ENCODE measurements around the gene NCF2.
"Not testable (repeated sequence)": the region's sequence is repeated elsewhere in the genome, so short reads cannot be mapped to it uniquely, and the experiment has no call there.

Gene NCF2, protein sequence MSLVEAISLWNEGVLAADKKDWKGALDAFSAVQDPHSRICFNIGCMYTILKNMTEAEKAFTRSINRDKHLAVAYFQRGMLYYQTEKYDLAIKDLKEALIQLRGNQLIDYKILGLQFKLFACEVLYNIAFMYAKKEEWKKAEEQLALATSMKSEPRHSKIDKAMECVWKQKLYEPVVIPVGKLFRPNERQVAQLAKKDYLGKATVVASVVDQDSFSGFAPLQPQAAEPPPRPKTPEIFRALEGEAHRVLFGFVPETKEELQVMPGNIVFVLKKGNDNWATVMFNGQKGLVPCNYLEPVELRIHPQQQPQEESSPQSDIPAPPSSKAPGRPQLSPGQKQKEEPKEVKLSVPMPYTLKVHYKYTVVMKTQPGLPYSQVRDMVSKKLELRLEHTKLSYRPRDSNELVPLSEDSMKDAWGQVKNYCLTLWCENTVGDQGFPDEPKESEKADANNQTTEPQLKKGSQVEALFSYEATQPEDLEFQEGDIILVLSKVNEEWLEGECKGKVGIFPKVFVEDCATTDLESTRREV

DNA sequence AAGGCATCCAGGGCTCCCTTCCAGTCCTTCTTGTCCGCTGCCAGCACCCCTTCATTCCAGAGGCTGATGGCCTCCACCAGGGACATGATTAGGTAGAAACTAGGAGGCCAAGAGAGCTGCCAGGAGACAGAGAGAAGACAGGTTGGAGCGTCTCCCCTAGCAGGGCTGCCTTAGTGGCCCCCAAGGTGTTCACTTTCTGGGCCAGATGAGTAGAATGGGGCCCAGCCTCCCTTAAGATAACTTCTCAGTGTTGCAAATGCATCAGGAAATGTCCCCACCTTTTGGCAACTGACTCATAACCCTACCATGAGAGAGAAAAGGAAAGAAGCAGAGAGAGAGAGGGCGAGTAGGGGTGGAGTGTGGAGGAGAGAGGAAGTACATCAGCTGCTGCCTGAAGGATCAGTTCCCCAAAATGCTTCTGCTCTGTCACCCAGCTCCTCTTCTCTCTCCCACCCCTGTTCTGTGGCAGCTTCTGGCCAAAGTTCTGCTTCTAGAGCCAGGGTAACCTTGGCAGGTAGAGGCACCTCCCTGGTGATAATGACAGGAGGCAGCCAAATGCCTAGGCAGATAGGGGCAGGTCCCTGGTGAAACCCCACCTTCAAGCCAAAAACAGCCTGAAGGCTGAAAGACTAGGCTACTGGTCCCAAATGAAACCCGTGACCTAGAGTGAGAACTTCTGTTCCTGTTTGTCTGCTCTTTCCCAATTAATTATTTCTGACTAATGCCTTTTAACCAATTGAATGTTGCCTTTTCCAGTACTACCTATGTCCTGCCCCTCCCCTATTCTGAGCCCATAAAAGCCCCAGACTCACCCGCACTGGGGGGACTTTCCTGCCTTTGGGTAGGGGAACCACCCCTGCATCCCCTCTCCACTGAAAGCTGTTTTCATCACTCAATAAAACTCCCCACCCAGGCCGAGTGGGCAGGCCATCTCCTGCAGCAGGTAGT lies at the start of gene NCF2:
NCF2 (minus strand) TSS at position 216 of the 948 bp plus-strand sequence; CDS start at position 86, 130 bp downstream.
- peak; percentile 42 for DNase-seq

DNA sequence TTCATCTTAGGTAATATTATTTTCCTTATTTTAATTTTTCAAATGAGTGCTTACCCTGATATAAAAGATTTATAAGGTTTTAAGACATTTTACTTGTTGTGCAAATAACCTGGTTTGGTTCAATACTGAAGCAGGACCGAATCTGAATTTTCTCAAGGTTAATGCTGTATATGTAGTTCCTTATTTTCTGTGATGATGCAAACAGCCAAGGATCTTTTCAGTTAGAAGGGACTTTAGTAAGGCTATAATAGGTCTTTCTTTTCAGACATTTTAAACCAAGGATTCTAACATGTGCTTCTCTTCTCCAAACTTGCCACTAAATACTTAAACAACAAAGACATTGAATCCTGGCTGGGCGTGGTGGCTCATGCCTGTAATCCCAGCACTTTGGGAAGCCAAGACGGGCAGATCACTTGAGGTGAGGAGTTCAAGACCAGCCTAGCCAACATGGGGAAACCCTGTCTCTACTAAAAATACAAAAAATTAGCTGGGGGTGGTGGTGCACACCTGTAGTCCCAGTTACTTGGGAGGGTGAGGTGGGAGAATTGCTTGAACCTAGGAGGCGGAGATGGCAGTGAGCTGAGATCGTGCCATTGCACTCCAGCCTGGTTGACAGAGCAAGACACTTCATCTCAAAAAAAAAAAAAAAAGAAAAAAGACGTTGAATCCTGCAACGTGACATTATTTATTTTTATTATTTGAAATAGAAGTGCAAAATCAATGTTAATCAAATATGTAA lies 48.6 kb upstream of the NCF2 start:
- DNase-seq: no peak

DNA sequence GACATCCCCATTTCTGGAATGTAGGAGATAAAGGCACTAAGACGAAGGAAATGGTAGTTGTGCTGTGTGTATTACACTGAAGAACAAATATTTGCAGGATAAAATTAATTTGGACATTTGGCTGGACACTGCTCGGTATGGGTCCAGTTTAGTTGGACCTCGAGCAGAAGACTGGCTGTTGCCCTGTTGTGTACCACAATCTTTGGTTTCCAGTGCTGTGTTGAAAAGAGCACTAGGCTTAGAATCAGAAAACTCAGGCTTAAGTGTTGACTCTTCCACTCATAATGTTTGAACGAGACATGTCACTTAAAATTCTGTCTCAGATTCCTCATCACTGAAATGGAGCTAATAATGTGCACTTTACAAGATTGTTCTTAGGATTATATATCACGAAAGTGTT lies 46.5 kb upstream of the NCF2 start:
- DNase-seq: no peak

DNA sequence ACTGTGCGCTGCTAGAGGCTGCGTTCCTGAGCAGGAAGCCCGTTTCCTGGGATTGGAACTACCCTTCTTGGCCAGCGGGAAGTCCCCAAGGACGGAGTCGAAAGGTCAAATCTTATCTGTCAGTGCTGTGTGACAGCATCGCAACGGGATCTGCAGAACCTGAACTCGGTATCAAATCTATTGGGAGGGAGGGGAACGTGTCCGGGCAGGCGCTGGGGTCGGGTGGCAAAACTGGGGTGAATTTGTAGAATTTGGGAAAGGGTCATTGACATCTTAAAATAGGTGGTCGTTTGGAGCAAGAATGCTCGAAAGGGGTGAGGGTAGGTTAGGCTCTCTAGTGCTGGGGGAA lies 46.0 kb upstream of the NCF2 start:
- no peak for DNase-seq

DNA sequence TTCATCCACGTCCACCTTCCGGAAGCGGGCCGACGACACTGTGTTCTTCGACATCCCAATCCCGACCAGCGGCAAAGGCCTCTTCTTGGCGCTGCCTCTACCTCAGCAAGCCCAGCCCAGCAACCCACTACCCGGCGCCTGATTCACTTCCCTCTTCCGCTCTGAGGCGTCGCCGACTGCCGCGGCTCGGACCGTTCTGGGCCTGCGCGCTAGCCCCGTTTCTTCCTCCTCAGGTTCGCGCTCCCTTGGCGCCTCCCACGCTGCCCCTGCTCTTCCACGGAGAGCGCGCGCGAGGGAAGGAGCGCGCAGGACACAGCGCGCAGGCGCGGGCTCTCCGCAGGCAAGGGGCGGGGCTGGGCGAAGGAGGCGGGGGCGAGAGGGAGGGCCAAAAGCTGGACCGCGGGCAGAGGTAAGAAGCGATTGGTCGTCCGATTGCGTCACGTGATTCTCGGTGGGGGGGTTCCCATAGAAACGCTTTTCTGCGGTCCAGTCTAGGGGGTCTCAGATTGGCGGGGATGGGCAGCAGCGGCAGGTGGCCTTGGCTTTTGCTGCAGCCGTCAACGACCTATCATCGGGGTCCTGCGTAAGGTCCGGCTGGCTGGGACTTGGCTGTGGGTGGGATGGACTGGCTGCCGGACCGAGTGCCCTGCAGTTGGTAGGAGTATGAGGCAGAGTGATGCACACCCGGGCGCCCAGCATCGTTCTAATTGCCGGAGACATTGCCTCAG lies 45.5 kb upstream of the NCF2 start, which contains the start of gene ARPC5:
ARPC5 (minus strand) TSS at position 178 of the 728 bp plus-strand sequence; CDS start at position 54, 124 bp downstream.
- DNase-seq: peak; percentile 97

DNA sequence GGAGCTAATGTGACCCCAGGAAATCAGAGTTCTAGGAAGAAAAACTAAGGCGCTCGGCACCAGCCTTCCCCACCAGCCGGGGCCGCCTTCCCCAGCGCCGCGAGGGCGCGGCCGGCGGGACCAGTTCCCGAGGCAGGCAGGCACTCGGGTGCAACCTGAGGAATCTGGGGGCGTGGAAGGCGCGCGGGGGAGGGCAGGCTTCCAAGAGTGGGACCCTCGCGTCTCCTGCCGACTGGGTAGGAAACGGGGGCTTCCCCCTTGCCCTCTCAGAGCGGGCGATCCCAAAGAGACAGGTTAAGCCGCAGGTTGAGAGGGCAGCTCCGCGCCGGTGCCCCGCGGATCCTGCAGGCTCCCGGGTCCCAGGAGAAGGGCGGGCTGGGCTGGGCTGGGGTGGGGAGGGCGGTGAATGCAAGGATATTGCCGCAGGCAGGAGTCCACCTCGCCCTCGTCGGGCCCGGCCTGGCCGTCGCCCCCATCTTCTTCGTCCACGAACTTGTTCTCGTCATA lies 44.9 kb upstream of the NCF2 start:
- peak; percentile 17 for DNase-seq

DNA sequence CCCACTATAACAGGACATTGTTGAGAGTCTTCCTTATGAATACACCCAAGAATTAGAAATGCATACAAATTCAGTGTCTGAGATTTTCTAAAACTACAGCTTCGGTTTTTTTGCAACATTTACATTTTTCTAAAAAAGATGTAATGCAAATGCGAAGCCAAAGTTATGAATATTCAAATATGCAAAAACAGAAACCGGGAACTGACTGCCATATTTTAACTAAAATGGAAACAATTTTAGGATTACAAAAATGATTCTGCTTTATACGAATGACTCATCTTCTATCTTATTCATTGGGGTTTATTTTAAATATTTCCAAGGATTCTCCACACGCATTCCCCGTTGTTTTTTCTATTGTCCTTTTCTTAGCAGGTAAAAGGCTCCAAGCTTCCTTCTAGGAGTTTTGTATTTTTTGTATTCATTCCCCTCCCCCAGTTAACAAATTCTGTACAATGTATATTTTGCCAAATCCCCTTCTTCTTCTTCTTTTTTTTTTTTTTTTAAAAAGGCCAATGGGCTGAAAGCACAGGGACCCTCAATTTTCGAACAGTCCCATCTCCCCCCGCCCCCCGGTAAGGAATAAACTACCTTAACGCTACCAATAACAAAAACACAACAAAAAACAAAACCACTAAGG lies 44.3 kb upstream of the NCF2 start:
- no peak for DNase-seq

DNA sequence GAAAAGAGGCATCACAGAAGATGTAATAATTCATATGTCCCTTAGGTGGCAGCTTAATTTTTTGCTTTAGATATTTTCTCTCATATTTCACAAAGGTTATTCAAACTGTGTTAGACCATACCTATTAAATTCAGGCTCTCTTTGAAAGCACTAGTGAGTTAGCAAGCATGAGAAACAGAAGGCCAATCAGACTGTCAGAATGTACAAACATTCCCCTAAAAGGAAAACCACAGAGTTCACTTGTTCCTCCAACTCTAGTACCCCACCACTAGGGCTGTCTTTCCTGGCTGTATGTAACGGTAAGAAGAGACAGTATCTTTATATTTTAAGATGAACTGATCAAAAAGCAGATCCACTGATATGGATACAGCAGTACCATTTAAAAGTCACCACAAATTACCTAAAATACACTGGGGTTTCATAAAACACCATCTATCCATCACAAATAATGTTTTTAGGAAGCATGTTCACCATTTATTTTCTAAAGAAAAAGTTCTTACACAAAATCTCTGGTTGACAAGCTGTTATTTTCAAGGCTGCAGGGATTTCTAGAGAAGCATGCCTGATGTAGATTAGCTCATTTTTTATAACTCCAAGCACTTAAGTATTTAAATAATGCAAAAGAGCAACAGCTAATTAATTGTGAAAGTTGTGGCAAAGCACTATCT lies 43.6 kb upstream of the NCF2 start:
- DNase-seq: peak; percentile 77

DNA sequence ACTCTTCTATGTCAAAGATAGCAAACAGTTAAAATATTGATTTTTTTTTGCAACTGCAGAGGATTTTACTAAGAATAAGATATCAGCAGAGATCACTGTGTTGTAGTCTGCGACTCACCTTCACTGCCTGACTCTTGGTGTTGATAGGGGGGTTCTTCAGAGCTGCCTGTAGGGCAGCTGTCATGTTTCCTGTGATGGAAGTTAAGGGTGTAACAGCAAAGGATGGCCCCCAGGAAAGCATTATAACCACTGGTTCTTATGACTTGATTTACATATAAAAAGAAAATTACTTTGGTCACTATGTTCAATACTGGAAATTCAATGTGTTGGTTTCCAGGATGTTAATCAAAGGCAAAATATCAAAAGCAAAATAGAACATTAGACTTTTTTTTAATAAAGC lies 42.7 kb upstream of the NCF2 start:
- peak; percentile 29 for DNase-seq

DNA sequence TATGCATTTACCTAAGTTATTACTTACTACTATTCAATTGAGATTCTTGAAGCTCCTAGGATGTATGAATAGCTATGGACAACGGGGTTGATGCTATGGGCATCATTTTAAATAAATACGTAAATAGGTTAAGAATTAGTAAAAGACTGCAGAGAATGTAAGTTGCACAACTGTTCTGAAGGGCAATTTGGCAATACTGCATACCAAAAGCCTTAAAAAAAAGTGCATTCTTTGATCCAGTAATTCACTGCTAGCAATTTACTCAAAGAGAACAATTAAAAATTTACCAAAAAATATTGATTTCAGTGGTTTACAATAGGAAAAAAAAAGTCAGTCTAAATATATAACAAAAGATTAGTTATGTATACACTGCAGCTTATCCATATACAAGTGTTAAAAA lies 41.9 kb upstream of the NCF2 start:
- no peak for DNase-seq

DNA sequence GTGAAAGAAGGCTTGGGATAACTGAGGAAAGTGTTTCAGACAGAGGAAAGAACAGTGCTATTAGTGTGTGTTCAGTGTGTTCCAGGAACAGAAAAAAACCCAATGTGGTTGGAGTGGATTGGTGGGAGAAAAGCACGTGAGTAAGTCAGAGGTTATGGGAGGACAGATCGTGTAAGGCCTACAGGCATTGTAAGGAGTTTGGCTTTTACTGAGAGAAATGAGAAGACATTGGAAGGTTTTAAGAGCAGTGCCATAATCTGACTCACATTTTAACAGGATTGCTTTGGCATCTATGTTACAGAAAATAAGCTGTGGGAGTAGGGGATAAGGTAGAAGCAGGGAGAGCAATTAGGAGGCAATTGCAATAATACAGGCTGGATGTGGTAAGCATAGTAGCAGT lies 40.5 kb upstream of the NCF2 start:
- no peak for DNase-seq

DNA sequence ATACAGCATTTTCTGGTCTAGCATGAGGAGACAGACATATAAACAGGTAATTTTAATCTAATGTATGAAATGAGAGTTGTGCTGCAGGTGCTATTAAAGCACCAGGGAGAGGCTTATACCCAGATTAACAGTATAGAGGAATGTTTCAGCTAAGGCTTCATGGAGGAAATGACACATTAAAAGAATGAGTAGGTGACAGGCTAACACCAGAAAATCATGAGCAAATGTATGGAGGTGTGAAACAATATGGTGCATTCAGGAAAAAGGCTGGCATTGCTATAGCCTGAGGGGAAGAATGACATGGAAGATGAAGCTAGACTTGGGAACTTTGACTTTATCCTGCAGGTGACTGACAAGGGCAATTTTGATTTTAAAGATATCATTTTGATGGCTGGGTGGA lies 38.3 kb upstream of the NCF2 start:
- no peak for DNase-seq

DNA sequence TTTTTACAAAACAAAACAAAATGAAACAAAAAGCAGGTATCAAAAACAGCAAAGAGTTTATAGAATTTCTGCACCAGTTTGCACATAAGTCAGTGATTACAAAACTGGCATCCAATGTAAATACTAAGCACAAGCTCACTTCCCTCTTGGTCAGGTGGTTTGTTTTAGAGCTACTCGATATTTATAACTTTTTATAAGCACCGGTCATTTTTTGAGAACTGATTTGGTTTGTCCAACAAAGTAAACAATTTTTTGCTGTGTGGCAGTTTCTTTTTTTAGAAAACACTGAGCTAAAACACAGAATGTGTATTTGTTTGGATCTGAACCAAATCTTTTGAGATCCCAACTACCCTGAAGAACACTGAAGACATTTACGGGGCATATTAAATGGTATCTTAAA lies 36.0 kb upstream of the NCF2 start:
- not testable (repeated sequence) for DNase-seq

DNA sequence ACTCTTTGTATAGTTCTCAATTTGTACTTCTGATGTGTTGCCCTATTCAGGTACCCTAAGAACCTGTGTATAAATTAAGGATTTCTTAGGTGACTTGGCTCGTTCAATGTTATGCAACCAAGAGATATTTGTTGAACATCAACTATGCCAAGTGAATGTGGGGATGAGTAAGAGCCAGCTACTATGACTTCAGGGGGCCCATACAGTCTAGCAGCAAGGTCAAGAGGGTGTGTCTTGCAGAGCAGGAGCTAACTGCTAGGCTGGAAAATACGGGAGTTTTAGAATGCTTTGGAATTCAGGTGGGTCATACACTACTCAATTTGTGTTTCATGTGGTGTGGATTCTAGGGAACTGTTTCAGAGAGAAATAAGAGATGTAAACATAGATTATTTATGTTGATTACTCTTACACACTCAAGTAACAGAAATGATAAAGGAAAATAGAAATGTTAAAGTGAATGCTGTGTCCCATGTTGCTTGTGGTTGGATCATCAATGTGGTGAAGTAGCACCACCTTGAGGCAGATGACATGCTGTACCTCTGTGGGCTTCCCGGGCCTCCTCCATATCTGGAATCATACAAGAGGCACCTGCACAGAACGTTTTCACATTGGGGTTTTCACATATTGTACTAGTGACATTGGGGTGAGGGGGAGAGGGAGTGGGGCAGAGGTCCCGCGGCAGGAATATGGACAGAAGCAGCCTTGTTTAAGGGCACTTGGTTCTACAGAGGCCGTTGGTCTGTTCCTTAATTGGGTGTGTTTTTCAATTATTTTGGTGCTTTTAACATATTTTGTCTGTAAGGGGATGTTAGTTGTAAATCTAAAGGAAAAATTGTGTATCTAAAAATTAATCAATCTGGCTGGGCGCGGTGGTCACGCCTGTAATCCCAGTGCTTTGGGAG lies 32.9 kb upstream of the NCF2 start:
- peak; percentile 70 for DNase-seq

DNA sequence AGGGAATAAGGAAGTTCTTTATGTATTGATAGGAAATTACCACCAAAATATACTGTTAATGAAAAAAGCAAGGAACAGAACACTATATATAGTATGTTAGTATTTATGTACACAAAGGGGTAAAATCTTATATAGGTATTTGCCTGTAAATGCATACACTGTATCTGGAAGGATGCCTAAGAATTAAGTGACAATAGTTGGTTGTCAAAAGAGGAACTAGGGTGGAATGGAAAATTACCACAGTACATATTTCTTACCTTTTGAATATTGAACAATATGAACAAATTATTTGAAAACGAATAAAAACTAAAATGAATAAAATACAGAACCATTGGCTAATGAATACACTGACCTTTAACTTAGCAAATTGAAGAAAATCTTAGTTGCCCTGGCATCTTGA lies 31.8 kb upstream of the NCF2 start:
- no peak for DNase-seq

DNA sequence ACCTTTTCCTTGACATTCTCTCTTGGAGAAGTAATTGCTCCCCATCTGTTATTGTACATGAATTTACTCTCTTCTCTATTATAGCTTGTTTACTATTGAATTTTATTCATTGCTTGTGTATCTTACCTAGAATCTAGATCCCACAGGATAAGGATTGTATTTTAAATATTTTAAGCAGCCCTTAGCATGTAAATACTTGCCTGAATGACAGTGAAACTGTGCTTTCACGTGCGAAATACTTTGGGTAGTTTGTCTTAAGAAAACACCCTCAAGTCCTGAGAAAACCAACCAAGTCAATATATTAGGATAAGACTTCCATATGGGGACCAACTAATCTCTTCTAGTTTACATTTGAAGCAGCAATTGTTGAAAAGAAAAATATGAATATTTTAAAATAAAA lies 30.1 kb upstream of the NCF2 start:
- DNase-seq: no peak

DNA sequence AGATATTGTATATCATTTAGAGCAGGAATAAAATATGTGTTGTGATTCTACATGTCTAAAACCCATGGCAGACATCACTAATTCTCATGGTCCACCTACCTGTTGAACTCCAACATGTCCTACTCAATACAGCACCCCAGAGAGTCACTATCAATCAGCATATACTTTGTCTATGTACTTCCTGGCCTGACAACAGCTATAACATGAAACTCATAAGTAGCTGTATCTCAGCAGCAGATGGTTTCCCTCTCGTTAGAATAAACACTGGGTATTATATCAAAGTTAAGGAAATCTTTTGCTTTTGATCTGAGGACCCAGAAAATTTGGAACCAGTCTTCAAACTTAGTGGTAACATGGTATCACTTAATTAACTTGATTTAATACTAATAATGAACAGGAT lies 29.5 kb upstream of the NCF2 start:
- no peak for DNase-seq

DNA sequence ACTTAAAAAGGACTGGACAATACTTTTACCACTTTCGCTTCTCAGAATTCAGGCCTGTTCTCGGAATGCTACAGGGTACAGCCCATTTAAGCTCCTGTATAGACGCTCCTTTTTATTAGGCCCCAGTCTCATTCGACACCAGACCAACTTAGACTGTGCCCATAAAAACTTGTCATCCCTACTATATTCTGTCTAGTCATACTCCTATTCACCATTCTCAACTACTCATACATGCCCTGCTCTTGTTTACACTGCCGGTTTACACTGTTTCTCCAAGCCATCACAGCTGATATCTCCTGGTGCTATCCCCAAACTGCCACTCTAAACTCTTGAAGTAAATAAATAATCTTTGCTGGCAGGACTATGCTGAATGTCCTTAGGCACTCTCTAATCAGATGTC lies 27.9 kb upstream of the NCF2 start:
- DNase-seq: not testable (repeated sequence)

DNA sequence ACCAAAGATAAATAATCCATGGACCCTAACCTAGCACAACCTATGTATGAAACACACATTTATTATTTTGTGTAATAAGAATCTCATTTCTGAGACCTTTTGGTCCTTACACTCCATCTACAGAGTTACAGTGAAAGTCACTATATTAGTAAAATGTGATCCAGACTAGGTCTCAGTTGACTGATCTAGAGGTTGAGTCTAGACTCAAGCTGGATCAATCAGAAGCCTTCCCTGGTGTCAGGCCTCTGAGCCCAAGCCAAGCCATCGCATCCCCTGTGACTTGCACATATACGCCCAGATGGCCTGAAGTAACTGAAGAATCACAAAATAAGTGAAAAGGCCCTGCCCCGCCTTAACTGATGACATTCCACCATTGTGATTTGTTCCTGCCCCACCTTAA lies 22.7 kb upstream of the NCF2 start:
- DNase-seq: not testable (repeated sequence)

DNA sequence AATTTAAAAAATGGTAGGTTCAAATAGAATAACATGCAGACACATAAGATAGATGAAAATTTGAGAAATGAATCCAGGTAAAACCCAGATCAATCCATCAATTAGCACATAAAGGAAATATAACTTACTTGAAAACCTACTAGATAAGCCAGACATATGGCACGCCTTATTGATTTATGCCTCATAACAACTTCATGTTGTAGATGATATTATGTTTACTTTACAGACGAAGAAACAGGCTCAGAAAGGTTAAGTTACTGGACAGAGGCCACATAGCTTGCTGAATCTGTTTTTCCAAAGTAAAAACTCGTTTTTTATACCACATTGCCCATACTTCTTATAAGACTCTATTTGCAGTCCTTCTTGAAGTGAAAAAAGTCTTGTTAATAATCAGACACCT lies 22.1 kb upstream of the NCF2 start:
- DNase-seq: no peak
